T-cell (primary cell): Measurements from ENCODE around the gene ZBTB37. TPM values are rescaled to one million over a fixed set of nuclear protein-coding genes. Genes with fewer than 3 reads are reported as not detected.
"Not testable (repeated sequence)": the region's sequence is repeated elsewhere in the genome, so short reads cannot be mapped to it uniquely, and the experiment has no call there.

Source experiments
- ATAC-seq, 4 experiments: fragments of 200-7000 bp in 3 of 4; fragments of 150-1000 bp in 1 of 4; cut with Tn5 transposase; replicated peaks in 1 of 4; 1 replicate in 3 of 4; 2 replicates in 1 of 4; pipeline ENCODE4 v1.10.0; 2021; ENCODE audit warnings: moderate library complexity in 3 of 4, mild to moderate bottlenecking in 2 of 4, moderate number of reproducible peaks in 1 of 4
- CTCF ChIA-PET, 2 donors: fragments of 300-600 bp; sonication (Branson Sonifier 250); formaldehyde crosslinking; loops; one replicate each; lab custom pipeline; 2022; ENCODE audit warnings: antibody characterized with exemption in 2 of 2; lab: Charles Lee
- POLR2A ChIA-PET, 2 donors: fragments of 300-600 bp; sonication (Branson Sonifier 250); formaldehyde crosslinking; loops; one replicate each; lab custom pipeline; 2022; ENCODE audit warnings: antibody characterized with exemption in 2 of 2; lab: Charles Lee
- DNase-seq, 35 experiments: peaks; one replicate each; pipeline versions ENCODE4 v3.0.0 to v3.0.0-alpha.2; 2013 to 2023
- H3K27ac ChIP-seq: one replicate; pipeline ENCODE4 v1.5.1; 2013; ENCODE audit warnings: low read length
- H3K27me3 ChIP-seq, 2 experiments: replicated peaks in 1 of 2; 1 replicate in 1 of 2; 2 replicates in 1 of 2; pipeline versions ENCODE4 v1.6.1 to v1.7.0; 2013; ENCODE audit warnings: low read length in 1 of 2, mixed read lengths in 1 of 2; ENCODE audit not compliant: control insufficient read depth in 2 of 2, insufficient read depth in 2 of 2; ENCODE audit errors: extremely low read depth in 1 of 2
- H3K36me3 ChIP-seq, 2 donors: 1 replicate in 1 of 2; 2 replicates in 1 of 2; pipeline versions ENCODE4 v1.6.1 to v1.7.0; 2013; ENCODE audit warnings: low read length in 1 of 2; ENCODE audit not compliant: control insufficient read depth in 2 of 2, insufficient read depth in 1 of 2; ENCODE audit errors: extremely low read depth in 1 of 2
- H3K4me1 ChIP-seq, 2 experiments: 1 replicate in 1 of 2; 2 replicates in 1 of 2; pipeline versions ENCODE4 v1.6.1 to v1.7.0; 2013; ENCODE audit warnings: low read length in 2 of 2, mixed read lengths in 1 of 2; ENCODE audit not compliant: insufficient read depth in 2 of 2, control insufficient read depth in 1 of 2; ENCODE audit errors: extremely low read depth in 1 of 2
- H3K4me3 ChIP-seq, 2 donors: 1 replicate in 1 of 2; 2 replicates in 1 of 2; pipeline versions ENCODE4 v1.5.1 to v1.7.0; 2013; ENCODE audit warnings: mild to moderate bottlenecking in 2 of 2, low read length in 1 of 2, moderate library complexity in 1 of 2; ENCODE audit not compliant: control insufficient read depth in 1 of 2; ENCODE audit errors: extremely low read depth in 1 of 2
- H3K9me3 ChIP-seq: 2 replicates; pipeline ENCODE4 v1.7.0; 2013
- H3K27ac Mint-ChIP-seq, 2 donors: one replicate each; pipeline ENCODE4 v1.8.0; 2020 to 2021; ENCODE audit warnings: mild to moderate bottlenecking in 2 of 2, mixed read lengths in 2 of 2
- H3K27me3 Mint-ChIP-seq, 2 donors: one replicate each; pipeline ENCODE4 v1.8.0; 2021 to 2022; ENCODE audit warnings: mixed read lengths in 2 of 2
- H3K36me3 Mint-ChIP-seq: one replicate; pipeline ENCODE4 v1.8.0; 2021; ENCODE audit warnings: mixed read lengths
- H3K4me1 Mint-ChIP-seq, 3 donors: one replicate each; pipeline ENCODE4 v1.8.0; 2020 to 2022; ENCODE audit warnings: mixed read lengths in 3 of 3, mild to moderate bottlenecking in 1 of 3
- H3K4me3 Mint-ChIP-seq, 3 donors: one replicate each; pipeline ENCODE4 v1.8.0; 2020 to 2022; ENCODE audit warnings: mild to moderate bottlenecking in 3 of 3, mixed read lengths in 3 of 3, moderate library complexity in 3 of 3
- H3K9me3 Mint-ChIP-seq, 3 donors: one replicate each; pipeline ENCODE4 v1.8.0; 2020 to 2022; ENCODE audit warnings: mixed read lengths in 3 of 3
- WGBS: methylation state at CpG from one replicate; pipeline ENCODE4 v1.1.5; 2013; ENCODE audit warnings: missing lambda C conversion rate; ENCODE audit not compliant: insufficient coverage; 5-methylcytosine and 5-hydroxymethylcytosine counted together
- total RNA-seq, 35 experiments: library from RNA in 6 of 35; stranded (reverse) in 6 of 35; fragments of 120-200 nt in 1 of 35; gene quantifications; one replicate each; pipeline versions ENCODE4 v1.2.1 to v1.2.4 and lab custom pipeline; 2013 to 2026

The ZBTB37 gene
- total RNA-seq, 5 donors from 2014 or later (not counting 1 experiment from before 2014, with no cell fraction given): 17.6 to 24.7 (median 22.4) TPM

DNA sequence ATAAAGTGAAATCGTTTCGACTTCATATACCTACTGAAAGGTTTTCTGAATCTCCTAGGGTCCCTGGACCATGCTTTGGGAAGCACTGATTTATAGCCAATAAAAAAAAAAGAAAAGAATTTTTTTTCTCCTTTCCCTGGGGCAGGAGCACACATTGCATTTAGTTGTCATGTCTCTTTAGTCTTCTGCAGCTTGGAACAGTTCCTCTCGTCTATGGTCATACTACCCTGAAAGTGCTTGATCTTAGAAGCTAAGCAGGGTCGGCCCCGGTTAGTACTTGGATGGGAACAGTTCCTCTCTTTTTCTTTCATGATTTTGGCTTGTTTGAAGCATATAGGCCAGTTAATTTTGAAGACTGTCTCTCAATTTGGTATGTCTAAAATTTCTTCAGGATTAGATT is 52.7 kb downstream of the ZBTB37 start:
- ChIA-PET POLR2A (no interaction called here), CTCF (no interaction called here)
- Mint-ChIP-seq H3K36me3 (no peaks in the 10 kb centered on the region), H3K27me3 (no peaks in the 10 kb centered on the region), H3K27ac (no peak overlapping the region), H3K9me3 (no peaks in the 10 kb centered on the region), H3K4me3 (no peak overlapping the region), H3K4me1 (no peaks in the 10 kb centered on the region)
- Histone ChIP-seq H3K27ac (no peak overlapping the region), H3K27me3 (no peaks in the 10 kb centered on the region), H3K9me3 (no peaks in the 10 kb centered on the region), H3K36me3 (no peaks in the 10 kb centered on the region), H3K4me3 (no peak overlapping the region), H3K4me1 (no peaks in the 10 kb centered on the region)
- WGBS: 100% methylated on average over 2 of the region's 5 CpGs
- ATAC-seq (no peak), DNase-seq (no peak)

DNA sequence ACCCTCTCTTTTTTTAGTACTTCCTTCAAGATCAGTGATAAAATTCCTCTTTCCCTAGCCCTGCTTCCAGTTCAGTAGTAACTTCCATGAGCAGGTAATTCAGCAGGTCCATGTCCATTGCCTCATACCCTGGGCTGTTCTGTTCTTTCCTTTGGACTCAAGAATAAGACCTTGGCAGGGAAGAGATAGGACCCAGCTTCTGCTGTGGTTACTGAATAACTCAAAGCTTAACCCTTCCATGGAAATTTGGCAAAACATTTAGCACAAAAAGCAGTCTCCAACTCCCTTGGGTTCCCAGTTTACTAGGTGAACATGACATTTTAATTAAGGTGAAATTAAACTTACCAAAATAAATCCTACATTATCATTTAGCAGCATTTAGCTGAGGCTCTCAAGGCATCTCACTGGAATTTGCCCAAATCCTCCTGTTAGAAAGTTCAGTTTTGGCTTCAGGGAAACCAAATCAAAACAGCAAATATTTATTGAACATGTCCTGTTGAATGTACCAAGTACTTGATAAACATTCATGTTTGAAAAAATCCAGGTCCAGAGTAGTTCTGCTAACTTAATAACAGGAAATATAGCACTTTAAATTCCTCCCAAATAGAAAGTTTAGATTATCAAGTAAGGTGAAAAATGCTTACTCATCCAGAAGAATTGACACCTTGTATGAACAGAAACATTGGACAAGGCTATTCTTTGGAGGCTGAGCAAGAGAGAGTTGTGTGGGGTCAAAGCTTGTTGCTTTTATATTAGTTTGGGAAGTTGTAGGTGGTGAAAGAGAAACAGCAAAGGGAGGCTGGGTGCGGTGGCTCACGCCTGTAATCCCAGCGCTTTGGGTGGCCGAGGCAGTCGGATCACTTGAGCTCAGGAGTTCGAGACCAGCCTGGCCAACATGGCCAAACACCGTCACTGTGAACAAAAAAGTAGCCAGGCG is 57.4 kb downstream of the ZBTB37 start:
- Histone ChIP-seq H3K36me3 (no peaks in the 10 kb centered on the region), H3K27me3 (no peaks in the 10 kb centered on the region), H3K4me1 (no peaks in the 10 kb centered on the region), H3K9me3 (no peaks in the 10 kb centered on the region), H3K27ac (no peak overlapping the region), H3K4me3 (no peak overlapping the region)
- no peaks in the 10 kb centered on the region for H3K27me3 Mint-ChIP-seq
- ChIA-PET POLR2A (no interaction called here), CTCF (interaction anchor here in 1 of 2 donors (0.6 kb wide), 1 partner anchor 1194 kb away, joined by 4 read pairs; no protein-coding TSS in a partner anchor)
- 99% methylated on average over 8 of the region's 8 CpGs for WGBS
- no peak overlapping the region for H3K4me3 Mint-ChIP-seq
- no peak for ATAC-seq
- no peaks in the 10 kb centered on the region for H3K4me1 Mint-ChIP-seq
- no peaks in the 10 kb centered on the region for H3K9me3 Mint-ChIP-seq
- H3K27ac Mint-ChIP-seq: no peak overlapping the region
- no peaks in the 10 kb centered on the region for H3K36me3 Mint-ChIP-seq
- no peak for DNase-seq

GRCh38 chr1:173930541-173930940 is 62.4 kb downstream of the ZBTB37 start:
- H3K4me1 ChIP-seq, H3K4me3 ChIP-seq, ATAC-seq, CTCF ChIA-PET, H3K4me1 Mint-ChIP-seq, POLR2A ChIA-PET, H3K27ac Mint-ChIP-seq, H3K27ac ChIP-seq, H3K27me3 ChIP-seq, H3K9me3 ChIP-seq, DNase-seq, H3K9me3 Mint-ChIP-seq, H3K4me3 Mint-ChIP-seq, H3K27me3 Mint-ChIP-seq: not testable (repeated sequence)
- H3K36me3 Mint-ChIP-seq: peaks cover 16% of the 10 kb centered on the region
- H3K36me3 ChIP-seq: peaks cover 0 to 18% of the 10 kb centered on the region in 2 donors
- 100% methylated on average over 1 of the region's 5 CpGs for WGBS

DNA sequence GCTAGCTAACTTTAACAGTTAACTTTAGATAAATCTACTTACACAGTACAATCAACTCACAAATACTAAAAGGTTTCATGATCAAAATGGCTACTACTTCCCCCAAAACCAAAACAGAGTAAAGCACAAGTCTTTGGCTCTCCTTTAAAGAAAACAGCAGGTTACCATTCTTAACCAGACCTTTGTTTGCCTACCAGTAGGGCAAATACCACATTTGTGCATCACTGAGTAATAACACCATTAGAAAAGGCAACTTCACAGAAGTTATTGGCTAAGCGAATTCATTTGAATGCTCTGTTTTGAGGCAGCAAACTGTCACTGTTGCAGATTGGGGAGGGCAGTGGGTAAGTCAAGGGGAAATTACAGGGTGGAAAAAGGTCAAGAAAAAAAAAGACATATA is 66.3 kb downstream of the ZBTB37 start:
- H3K4me3 Mint-ChIP-seq: no peak overlapping the region
- CTCF ChIA-PET: no interaction called here
- no peak for ATAC-seq
- peak overlapping the region; percentile 2 to 12 for H3K27ac Mint-ChIP-seq
- Histone ChIP-seq H3K27me3 (no peaks in the 10 kb centered on the region), H3K4me3 (no peak overlapping the region), H3K4me1 (no peaks in the 10 kb centered on the region), H3K9me3 (no peaks in the 10 kb centered on the region), H3K36me3 (peaks cover 0 to 47% of the 10 kb centered on the region in 2 donors), H3K27ac (no peak overlapping the region)
- no peaks in the 10 kb centered on the region for H3K9me3 Mint-ChIP-seq
- H3K36me3 Mint-ChIP-seq: peaks cover 24% of the 10 kb centered on the region
- POLR2A ChIA-PET: no interaction called here
- no CpG with 5 or more reads among the region's 1 CpG for WGBS
- no peaks in the 10 kb centered on the region for H3K4me1 Mint-ChIP-seq
- no peak for DNase-seq
- H3K27me3 Mint-ChIP-seq: no peaks in the 10 kb centered on the region

- Mint-ChIP-seq H3K4me3 (no peak overlapping the region), H3K36me3 (peaks cover 31% of the 10 kb centered on the region), H3K4me1 (no peaks in the 10 kb centered on the region), H3K9me3 (no peaks in the 10 kb centered on the region), H3K27ac (no peak overlapping the region), H3K27me3 (no peaks in the 10 kb centered on the region)
- WGBS: no CpG with 5 or more reads among the region's 2 CpGs
- POLR2A ChIA-PET: no interaction called here
- H3K4me3 ChIP-seq: no peak overlapping the region
- CTCF ChIA-PET: interaction anchor here in 1 of 2 donors (1.1 kb wide), 1 partner anchor 281 kb away, joined by 3 read pairs; no protein-coding TSS in a partner anchor
- DNase-seq: no peak
- no peaks in the 10 kb centered on the region for H3K27me3 ChIP-seq
- no peak overlapping the region for H3K27ac ChIP-seq
- ATAC-seq: no peak
- H3K4me1 ChIP-seq: no peaks in the 10 kb centered on the region
- peaks cover 0 to 59% of the 10 kb centered on the region in 2 donors for H3K36me3 ChIP-seq
- no peaks in the 10 kb centered on the region for H3K9me3 ChIP-seq
Measured at GRCh38 chr1:173937062-173937461, 68.9 kb downstream of the ZBTB37 start.

GRCh38 chr1:173946380-173946921 is 78.3 kb downstream of the ZBTB37 start:
- Histone ChIP-seq H3K4me3 (no peak overlapping the region), H3K27me3 (no peaks in the 10 kb centered on the region), H3K9me3 (no peaks in the 10 kb centered on the region), H3K4me1 (no peaks in the 10 kb centered on the region), H3K36me3 (peaks cover 9 to 76% of the 10 kb centered on the region in 2 donors), H3K27ac (no peak overlapping the region)
- 44% methylated on average over 2 of the region's 4 CpGs for WGBS
- CTCF ChIA-PET: no interaction called here
- POLR2A ChIA-PET: interaction anchor here in 1 of 2 donors (0.6 kb wide), 1 partner anchor 13 kb away, joined by 3 read pairs; no protein-coding TSS in a partner anchor
- Mint-ChIP-seq H3K4me3 (no peak overlapping the region), H3K36me3 (peaks cover 40% of the 10 kb centered on the region), H3K4me1 (no peaks in the 10 kb centered on the region), H3K9me3 (no peaks in the 10 kb centered on the region), H3K27me3 (no peaks in the 10 kb centered on the region), H3K27ac (peak overlapping the region; percentile 28 to 58)
- DNase-seq (no peak), ATAC-seq (no peak)
